GM12891 (cell line): Measurements from ENCODE around the gene PROM2.

Experiments used
- POLR2A ChIP-seq: IDR thresholded peaks from 2 replicates; pipeline ENCODE4 v1.6.1; 2011; ENCODE audit warnings: low read depth, low read length, control low read depth
- TAF1 ChIP-seq: IDR thresholded peaks from 2 replicates; pipeline ENCODE4 v1.6.1; 2011; ENCODE audit warnings: low read depth, low read length, control low read depth

- TF ChIP-seq POLR2A (no peak), TAF1 (no peak)
Observed at GRCh38 chr2:95266781-95267430, 7.3 kb upstream of the PROM2 start.
